H9 (cell line): ENCODE data around the gene GRID2. TPM values are rescaled to one million over a fixed set of nuclear protein-coding genes. Genes with fewer than 3 reads are reported as not detected.

Source experiments
- DNase-seq: peaks from one replicate; pipeline ENCODE4 v3.0.0-alpha.2; 2017
- H2AFZ ChIP-seq: one replicate; pipeline ENCODE4 v1.6.1; 2013; ENCODE audit warnings: mild to moderate bottlenecking, low read length, control low read depth, moderate library complexity
- H2AK5ac ChIP-seq: 2 replicates; pipeline ENCODE4 v1.6.1; 2013; ENCODE audit warnings: low read length, control low read depth, mixed read lengths; ENCODE audit not compliant: insufficient read length
- H2BK120ac ChIP-seq: one replicate; pipeline ENCODE4 v1.6.1; 2013; ENCODE audit warnings: low read depth, mild to moderate bottlenecking, low read length, control low read depth, inconsistent platforms; ENCODE audit not compliant: poor library complexity, severe bottlenecking
- H2BK12ac ChIP-seq: 2 replicates; pipeline ENCODE4 v1.6.1; 2013; ENCODE audit warnings: low read length, control low read depth, mixed read lengths, low read depth; ENCODE audit not compliant: insufficient read length
- H2BK15ac ChIP-seq: 2 replicates; pipeline ENCODE4 v1.6.1; 2013; ENCODE audit warnings: low read depth, low read length, control low read depth
- H2BK20ac ChIP-seq: one replicate; pipeline ENCODE4 v1.6.1; 2013; ENCODE audit warnings: low read depth, mild to moderate bottlenecking, low read length, control low read depth, inconsistent platforms; ENCODE audit not compliant: poor library complexity, severe bottlenecking
- H2BK5ac ChIP-seq: 2 replicates; pipeline ENCODE4 v1.6.1; 2013; ENCODE audit warnings: low read length, control low read depth, mixed read lengths; ENCODE audit not compliant: insufficient read length
- H3K14ac ChIP-seq: 2 replicates; pipeline ENCODE4 v1.6.1; 2013; ENCODE audit warnings: low read length, control low read depth; ENCODE audit not compliant: insufficient read depth
- H3K18ac ChIP-seq: 2 replicates; pipeline ENCODE4 v1.6.1; 2013; ENCODE audit warnings: low read depth, mild to moderate bottlenecking, mixed read lengths, low read length, control low read depth; ENCODE audit not compliant: insufficient read length
- H3K23ac ChIP-seq: 2 replicates; pipeline ENCODE4 v1.6.1; 2013; ENCODE audit warnings: low read length, control low read depth, mixed read lengths, low read depth; ENCODE audit not compliant: insufficient read length
- H3K23me2 ChIP-seq: 2 replicates; pipeline ENCODE4 v1.6.1; 2013; ENCODE audit warnings: low read depth, mild to moderate bottlenecking, mixed read lengths, low read length, control low read depth; ENCODE audit not compliant: insufficient read length, poor library complexity, severe bottlenecking
- H3K27ac ChIP-seq: 2 replicates; pipeline ENCODE4 v1.5.1; 2013; ENCODE audit warnings: low read length, control low read depth, mixed read lengths, low read depth; ENCODE audit not compliant: insufficient read length
- H3K27me3 ChIP-seq: 2 replicates; pipeline ENCODE4 v1.6.1; 2013; ENCODE audit warnings: low read length, control low read depth, inconsistent platforms; ENCODE audit not compliant: insufficient read depth
- H3K4ac ChIP-seq: 2 replicates; pipeline ENCODE4 v1.6.1; 2013; ENCODE audit warnings: low read depth, mild to moderate bottlenecking, control low read depth, inconsistent platforms, low read length, moderate library complexity
- H3K4me1 ChIP-seq: 2 replicates; pipeline ENCODE4 v1.6.1; 2013; ENCODE audit warnings: low read length, control low read depth, inconsistent platforms; ENCODE audit not compliant: insufficient read depth
- H3K4me2 ChIP-seq: 2 replicates; pipeline ENCODE4 v1.6.1; 2013; ENCODE audit warnings: low read length, control low read depth, mixed read lengths; ENCODE audit not compliant: insufficient read length, insufficient read depth
- H3K56ac ChIP-seq: 2 replicates; pipeline ENCODE4 v1.6.1; 2013; ENCODE audit warnings: low read depth, mild to moderate bottlenecking, mixed read lengths, low read length, control low read depth; ENCODE audit not compliant: insufficient read length
- H3K79me1 ChIP-seq: 2 replicates; pipeline ENCODE4 v1.6.1; 2013; ENCODE audit warnings: low read depth, mild to moderate bottlenecking, moderate library complexity, low read length, control low read depth, inconsistent platforms; ENCODE audit not compliant: insufficient read depth, poor library complexity, severe bottlenecking
- H3K79me2 ChIP-seq: 2 replicates; pipeline ENCODE4 v1.6.1; 2013; ENCODE audit warnings: low read length, control low read depth, inconsistent platforms; ENCODE audit not compliant: insufficient read depth
- H3K9ac ChIP-seq: 2 replicates; pipeline ENCODE4 v1.6.1; 2013; ENCODE audit warnings: low read length, control low read depth, mixed read lengths; ENCODE audit not compliant: insufficient read length; ENCODE audit errors: extremely low read depth
- H3K9me3 ChIP-seq: one replicate; pipeline ENCODE4 v1.6.1; 2013; ENCODE audit warnings: low read depth, low read length, inconsistent platforms; ENCODE audit not compliant: control insufficient read depth
- H3T11ph ChIP-seq: one replicate; pipeline ENCODE4 v1.6.1; 2013; ENCODE audit warnings: mild to moderate bottlenecking, low read length, control low read depth, inconsistent platforms
- H4K20me1 ChIP-seq: one replicate; pipeline ENCODE4 v1.6.1; 2013; ENCODE audit not compliant: control insufficient read depth, insufficient read length, insufficient read depth
- H4K5ac ChIP-seq: 2 replicates; pipeline ENCODE4 v1.6.1; 2013; ENCODE audit warnings: low read depth, mild to moderate bottlenecking, mixed read lengths, low read length, control low read depth; ENCODE audit not compliant: insufficient read length
- H4K8ac ChIP-seq: replicated peaks from 2 replicates; pipeline ENCODE4 v1.6.1; 2013; ENCODE audit warnings: low read length, control low read depth, mixed read lengths, low read depth; ENCODE audit not compliant: insufficient read length
- H4K91ac ChIP-seq: 2 replicates; pipeline ENCODE4 v1.6.1; 2013; ENCODE audit warnings: low read depth, mild to moderate bottlenecking, moderate library complexity, mixed read lengths, low read length, control low read depth; ENCODE audit not compliant: insufficient read length
- H3K27ac Mint-ChIP-seq, 3 experiments: 2 replicates in 2 of 3; 3 replicates in 1 of 3; pipeline ENCODE4 v1.8.0; 2020 to 2021; ENCODE audit warnings: mixed read lengths in 3 of 3, mild to moderate bottlenecking in 1 of 3, moderate library complexity in 1 of 3
- H3K27me3 Mint-ChIP-seq: 2 replicates; pipeline ENCODE4 v1.8.0; 2021; ENCODE audit warnings: low read depth, mild to moderate bottlenecking, moderate library complexity, mixed read lengths
- H3K36me3 Mint-ChIP-seq, 3 experiments: 2 replicates in 2 of 3; 3 replicates in 1 of 3; pipeline ENCODE4 v1.8.0; 2020 to 2021; ENCODE audit warnings: low read depth in 3 of 3, mixed read lengths in 3 of 3; ENCODE audit not compliant: insufficient read depth in 1 of 3
- H3K4me1 Mint-ChIP-seq, 2 experiments: 2 replicates each; pipeline ENCODE4 v1.8.0; 2020; ENCODE audit warnings: mixed read lengths in 2 of 2
- H3K4me3 Mint-ChIP-seq, 2 experiments: 2 replicates in 1 of 2; 3 replicates in 1 of 2; pipeline ENCODE4 v1.8.0; 2020 to 2021; ENCODE audit warnings: mild to moderate bottlenecking in 2 of 2, mixed read lengths in 2 of 2, moderate library complexity in 1 of 2
- H3K9me3 Mint-ChIP-seq, 2 experiments: 2 replicates in 1 of 2; 3 replicates in 1 of 2; pipeline ENCODE4 v1.8.0; 2020; ENCODE audit warnings: mild to moderate bottlenecking in 2 of 2, mixed read lengths in 2 of 2, moderate library complexity in 1 of 2
- CTCF ChIP-seq: fragments of 200-600 bp; sonication (generic); conservative IDR thresholded peaks from 3 replicates; pipeline ENCODE4 v1.8.0; 2021; ENCODE audit warnings: antibody characterized with exemption, mild to moderate bottlenecking
- WGBS: extraction: QIAGEN DNeasy Blood & Tissue Kit; methylation state at CpG from one replicate; pipeline ENCODE4 v1.1.7; 2013; ENCODE audit warnings: missing lambda C conversion rate, low lambda C conversion rate, mixed read lengths; ENCODE audit not compliant: insufficient read length; ENCODE audit errors: extremely low coverage; 5-methylcytosine and 5-hydroxymethylcytosine counted together
- total RNA-seq: library from RNA; stranded (reverse); gene quantifications from 2 replicates; pipeline ENCODE4 v1.2.1, GENCODE V29; 2021

GRID2 gene
- total RNA-seq, 1 experiment from 2014 or later = 21.8 TPM

- Histone ChIP-seq H3T11ph (no peak overlapping the region), H4K91ac (no peak overlapping the region), H2BK20ac (no peak overlapping the region), H3K23ac (no peak overlapping the region), H2BK120ac (no peak overlapping the region), H3K4me1 (no peaks in the 10 kb centered on the region; the same call in 1 of the 2 replicates), H2AFZ (no peak overlapping the region), H3K79me2 (no peaks in the 10 kb centered on the region), H3K4ac (no peak overlapping the region), H2AK5ac (no peak overlapping the region), H3K4me2 (no peak overlapping the region), H3K9ac (no peak overlapping the region), H3K9me3 (no peaks in the 10 kb centered on the region), H4K5ac (no peak overlapping the region), H2BK15ac (no peak overlapping the region), H3K56ac (no peak overlapping the region), H3K79me1 (no peaks in the 10 kb centered on the region), H3K27me3 (no peaks in the 10 kb centered on the region), H3K23me2 (no peaks in the 10 kb centered on the region), H4K8ac (no peak overlapping the region), H3K27ac (no peak overlapping the region), H3K14ac (no peak overlapping the region), H2BK5ac (no peak overlapping the region), H2BK12ac (no peak overlapping the region), H3K18ac (no peak overlapping the region), H4K20me1 (no peaks in the 10 kb centered on the region)
- Mint-ChIP-seq H3K27me3 (no peaks in the 10 kb centered on the region), H3K36me3 (no peaks in the 10 kb centered on the region; a peak in 1 of 7 replicates), H3K9me3 (no peaks in the 10 kb centered on the region), H3K4me3 (no peak overlapping the region), H3K27ac (no peak overlapping the region), H3K4me1 (peaks cover 7% of the 10 kb centered on the region in 2 experiments)
- TF ChIP-seq CTCF = no peak
- no CpG with 5 or more reads among the region's 1 CpG for WGBS
- DNase-seq = no peak
Measured at GRCh38 chr4:93532234-93532633, 1228.5 kb downstream of the GRID2 start.
